ENCODE measurements around the gene RIMKLB.
A peak's percentile ranks its signal among the peaks of the same experiment; 100 is the strongest.

Gene RIMKLB

DNA sequence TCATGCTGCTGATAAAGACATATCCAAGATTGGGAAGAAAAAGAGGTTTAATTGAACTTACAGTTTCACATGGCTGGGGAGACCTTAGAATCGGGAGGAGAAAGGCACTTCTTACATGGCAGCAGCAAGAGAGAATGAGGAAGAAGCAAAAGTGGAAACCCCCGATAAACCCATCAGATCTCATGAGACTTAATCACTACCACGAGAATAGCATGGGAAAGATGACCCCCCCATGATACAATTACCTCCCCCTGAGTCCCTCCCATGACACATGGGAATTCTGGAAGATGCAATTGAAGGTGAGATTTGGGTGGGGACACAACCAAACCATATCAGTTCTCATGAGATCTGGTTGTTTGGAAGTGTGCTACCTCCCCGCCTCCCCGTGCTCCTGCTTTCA, 25.4 kb upstream of the RIMKLB start:
- Histone ChIP-seq H3K4me3 (ENCODE audit: low read depth, low read length) (no peak overlapping the region), H3K36me3 (no peaks in the 10 kb centered on the region), H3K27me3 (ENCODE audit: insufficient read depth, low read depth, severe bottlenecking) (peaks cover 16% of the 10 kb centered on the region), H3K27ac (no peak overlapping the region), H3K9me3 (ENCODE audit: severe bottlenecking) (no peaks in the 10 kb centered on the region)
- no peak for DNase-seq
- TF ChIP-seq, protein P1, sequence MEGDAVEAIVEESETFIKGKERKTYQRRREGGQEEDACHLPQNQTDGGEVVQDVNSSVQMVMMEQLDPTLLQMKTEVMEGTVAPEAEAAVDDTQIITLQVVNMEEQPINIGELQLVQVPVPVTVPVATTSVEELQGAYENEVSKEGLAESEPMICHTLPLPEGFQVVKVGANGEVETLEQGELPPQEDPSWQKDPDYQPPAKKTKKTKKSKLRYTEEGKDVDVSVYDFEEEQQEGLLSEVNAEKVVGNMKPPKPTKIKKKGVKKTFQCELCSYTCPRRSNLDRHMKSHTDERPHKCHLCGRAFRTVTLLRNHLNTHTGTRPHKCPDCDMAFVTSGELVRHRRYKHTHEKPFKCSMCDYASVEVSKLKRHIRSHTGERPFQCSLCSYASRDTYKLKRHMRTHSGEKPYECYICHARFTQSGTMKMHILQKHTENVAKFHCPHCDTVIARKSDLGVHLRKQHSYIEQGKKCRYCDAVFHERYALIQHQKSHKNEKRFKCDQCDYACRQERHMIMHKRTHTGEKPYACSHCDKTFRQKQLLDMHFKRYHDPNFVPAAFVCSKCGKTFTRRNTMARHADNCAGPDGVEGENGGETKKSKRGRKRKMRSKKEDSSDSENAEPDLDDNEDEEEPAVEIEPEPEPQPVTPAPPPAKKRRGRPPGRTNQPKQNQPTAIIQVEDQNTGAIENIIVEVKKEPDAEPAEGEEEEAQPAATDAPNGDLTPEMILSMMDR (IDR thresholded peaks at IDR 0.05; ENCODE audit: low read depth, low read length), result no peak

DNA sequence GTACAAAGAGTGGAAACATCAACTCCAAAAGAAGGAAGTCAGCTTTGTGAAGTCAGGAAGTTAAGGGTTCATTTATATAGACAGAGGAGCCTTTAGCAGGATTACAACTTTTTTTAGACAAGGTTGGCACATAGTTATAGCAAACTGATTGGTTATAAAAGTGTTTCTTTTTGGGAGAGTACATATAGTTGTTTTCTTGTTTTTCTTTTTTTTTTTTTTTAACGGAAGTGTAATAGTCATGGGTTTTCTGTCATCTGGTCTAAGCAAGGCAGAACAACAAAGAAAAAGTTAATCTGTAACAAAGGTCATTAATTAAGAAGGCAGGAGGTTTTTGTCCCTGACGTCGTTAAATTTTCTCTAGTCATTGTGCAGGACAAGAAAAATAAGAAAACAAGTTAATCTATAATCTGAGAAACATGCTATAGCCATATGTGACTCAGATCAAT, 22.2 kb upstream of the RIMKLB start:
- H3K27ac ChIP-seq, result no peak overlapping the region
- TF ChIP-seq, protein P1 (IDR thresholded peaks at IDR 0.05; ENCODE audit: low read depth, low read length), result no peak
- DNase-seq, result no peak

DNA sequence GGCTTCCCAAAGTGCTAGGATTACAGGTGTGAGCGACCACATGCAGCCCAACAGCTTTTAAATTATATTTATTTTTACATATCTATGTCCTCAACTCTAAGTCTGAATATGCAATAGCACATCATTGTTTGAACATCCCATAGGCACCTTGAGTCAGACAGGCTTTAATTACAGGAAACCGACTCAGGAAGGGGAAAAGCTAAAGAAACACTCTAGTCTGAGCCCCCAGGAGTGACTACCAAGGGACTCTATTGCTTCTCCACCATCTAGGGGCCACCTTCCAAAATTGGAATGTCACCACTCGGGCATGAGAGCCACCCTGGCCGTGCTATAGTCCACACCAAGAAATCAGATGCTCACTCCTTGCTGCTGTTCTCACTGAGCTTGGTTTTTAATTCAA, 21.1 kb upstream of the RIMKLB start:
- no peak overlapping the region for H3K4me3 ChIP-seq (ENCODE audit: low read depth, low read length)
- H3K27ac ChIP-seq, result no peak overlapping the region
- H3K36me3 ChIP-seq, result no peaks in the 10 kb centered on the region
- H3K27me3 ChIP-seq (ENCODE audit: insufficient read depth, low read depth, severe bottlenecking), result peaks cover 48% of the 10 kb centered on the region
- TF ChIP-seq, protein P1 (IDR thresholded peaks at IDR 0.05; ENCODE audit: low read depth, low read length), result no peak
- no peak for DNase-seq
- no peaks in the 10 kb centered on the region for H3K9me3 ChIP-seq (ENCODE audit: severe bottlenecking)

More for the DNA sequence above, 22.2 kb upstream of the RIMKLB start:
- Histone ChIP-seq H3K36me3 (no peaks in the 10 kb centered on the region), H3K9me3 (ENCODE audit: severe bottlenecking) (no peaks in the 10 kb centered on the region), H3K4me3 (ENCODE audit: low read depth, low read length) (no peak overlapping the region), H3K27me3 (ENCODE audit: insufficient read depth, low read depth, severe bottlenecking) (peaks cover 42% of the 10 kb centered on the region)

DNA sequence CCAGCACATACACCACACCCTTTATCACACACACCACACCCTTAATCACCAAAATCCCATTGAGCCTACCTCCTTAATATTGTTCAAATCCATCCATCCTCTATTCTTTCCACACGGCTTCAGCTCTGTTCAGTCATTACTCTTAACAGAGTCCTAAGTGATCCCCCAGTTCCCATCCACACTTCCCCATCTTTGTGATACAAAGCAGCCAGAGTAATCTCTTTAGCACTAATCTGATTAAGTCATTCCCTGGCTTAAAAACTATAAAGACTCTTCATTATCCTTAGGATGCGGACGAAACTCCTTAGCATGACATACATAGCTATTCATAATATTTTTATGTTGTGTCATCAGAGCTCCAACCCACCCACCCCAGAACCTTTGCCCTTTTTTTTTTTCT, 20.4 kb upstream of the RIMKLB start:
- TF ChIP-seq, protein P1 (IDR thresholded peaks at IDR 0.05; ENCODE audit: low read depth, low read length), result no peak
- Histone ChIP-seq H3K27ac (no peak overlapping the region), H3K4me3 (ENCODE audit: low read depth, low read length) (no peak overlapping the region), H3K36me3 (no peaks in the 10 kb centered on the region), H3K9me3 (ENCODE audit: severe bottlenecking) (no peaks in the 10 kb centered on the region), H3K27me3 (ENCODE audit: insufficient read depth, low read depth, severe bottlenecking) (peaks cover 47% of the 10 kb centered on the region)
- peak; percentile 46 for DNase-seq

DNA sequence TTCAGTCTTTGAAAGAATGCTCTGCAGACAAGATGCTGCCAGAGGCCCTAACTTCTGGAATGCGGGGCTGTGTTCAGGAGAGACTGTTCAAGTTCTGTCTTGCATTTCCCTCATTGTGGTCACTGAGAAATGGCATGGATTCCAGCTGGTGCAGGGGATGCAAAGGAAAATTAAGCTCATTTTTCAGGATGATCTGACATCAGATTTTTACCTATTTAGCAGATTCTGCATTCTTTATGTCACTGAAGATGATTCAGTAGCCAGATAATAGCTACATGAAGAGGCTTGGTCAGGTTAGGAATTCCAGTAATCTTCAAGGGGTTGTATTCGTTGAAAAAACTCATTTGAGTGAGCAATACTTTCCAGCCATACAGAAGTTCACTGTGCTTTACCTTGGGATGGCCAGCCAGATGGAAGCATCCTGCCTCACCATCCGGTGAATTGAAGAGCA, 19.1 kb upstream of the RIMKLB start:
- no peak for DNase-seq
- no peaks in the 10 kb centered on the region for H3K36me3 ChIP-seq
- H3K9me3 ChIP-seq (ENCODE audit: severe bottlenecking), result no peaks in the 10 kb centered on the region
- TF ChIP-seq, protein P1 (IDR thresholded peaks at IDR 0.05; ENCODE audit: low read depth, low read length), result no peak
- no peak overlapping the region for H3K4me3 ChIP-seq (ENCODE audit: low read depth, low read length)
- no peak overlapping the region for H3K27ac ChIP-seq
- H3K27me3 ChIP-seq (ENCODE audit: insufficient read depth, low read depth, severe bottlenecking), result peaks cover 42% of the 10 kb centered on the region

DNA sequence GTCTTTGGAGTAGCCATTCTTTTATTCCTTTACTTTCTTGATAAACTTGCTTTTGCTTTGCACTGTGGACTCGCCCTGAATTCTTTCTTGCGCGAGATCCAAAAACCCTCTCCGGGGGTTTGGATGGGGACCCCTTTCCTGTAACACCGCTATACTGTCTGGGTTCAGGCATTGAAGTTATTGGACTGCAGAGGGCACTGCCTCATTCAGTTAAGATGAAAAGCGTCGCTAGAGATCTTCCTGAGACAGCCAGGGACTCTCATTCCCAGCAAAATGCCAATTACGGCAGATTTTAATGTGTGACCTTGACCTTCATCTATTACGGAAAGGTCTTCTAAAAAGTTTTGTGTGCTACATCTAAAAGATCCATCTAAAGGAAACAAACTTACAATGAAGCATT, 17.3 kb upstream of the RIMKLB start:
- H3K27ac ChIP-seq, result no peak overlapping the region
- TF ChIP-seq, protein P1 (IDR thresholded peaks at IDR 0.05; ENCODE audit: low read depth, low read length), result peak; percentile 45; the same call in 1 of the 2 replicates
- H3K36me3 ChIP-seq, result no peaks in the 10 kb centered on the region

More for the DNA sequence above, 17.3 kb upstream of the RIMKLB start:
- no peak overlapping the region for H3K4me3 ChIP-seq (ENCODE audit: low read depth, low read length)
- no peak for DNase-seq
- H3K27me3 ChIP-seq (ENCODE audit: insufficient read depth, low read depth, severe bottlenecking), result peaks cover 34% of the 10 kb centered on the region
- H3K9me3 ChIP-seq (ENCODE audit: severe bottlenecking), result no peaks in the 10 kb centered on the region

Measured in WERI-Rb-1 (cell line).